MM.1S (cell line): ENCODE measurements around the gene ATP8A1.

Experiments
- DNase-seq: peaks from one replicate; pipeline ENCODE4 v3.0.0-alpha.2; 2015
- H2AFZ ChIP-seq: fragments of 300-600 bp; sonication (generic); 2 replicates; pipeline ENCODE4 v1.6.0; 2016; ENCODE audit warnings: antibody characterized with exemption, low read length
- H3F3A ChIP-seq: fragments of 300-600 bp; sonication (generic); 2 replicates; pipeline ENCODE4 v1.6.1; 2016; ENCODE audit warnings: mild to moderate bottlenecking, antibody characterized with exemption, low read length, moderate library complexity, mixed read lengths; ENCODE audit not compliant: insufficient read depth
- H3K27ac ChIP-seq: fragments of 300-600 bp; sonication (generic); 2 replicates; pipeline ENCODE4 v1.5.1; 2016; ENCODE audit warnings: mild to moderate bottlenecking, low read length
- H3K27me3 ChIP-seq: fragments of 300-600 bp; sonication (generic); replicated peaks from 2 replicates; pipeline ENCODE4 v1.6.0; 2016; ENCODE audit warnings: low read length; ENCODE audit not compliant: insufficient read depth
- H3K36me3 ChIP-seq: fragments of 300-600 bp; sonication (generic); replicated peaks from 2 replicates; pipeline ENCODE4 v1.6.1; 2016; ENCODE audit warnings: mild to moderate bottlenecking, low read length, mixed read lengths; ENCODE audit not compliant: insufficient read depth
- H3K4me1 ChIP-seq: fragments of 300-600 bp; sonication (generic); 2 replicates; pipeline ENCODE4 v1.6.1; 2016; ENCODE audit warnings: low read length, mixed read lengths
- H3K4me2 ChIP-seq: fragments of 300-600 bp; sonication (generic); 2 replicates; pipeline ENCODE4 v1.6.0; 2016; ENCODE audit warnings: low read depth, low read length
- H3K4me3 ChIP-seq: fragments of 300-600 bp; sonication (generic); 2 replicates; pipeline ENCODE4 v1.5.1; 2016; ENCODE audit warnings: low read length, mixed read lengths
- H3K79me2 ChIP-seq: fragments of 300-600 bp; sonication (generic); 2 replicates; pipeline ENCODE4 v1.6.1; 2016; ENCODE audit warnings: mixed run types, low read length, mixed read lengths
- H3K9ac ChIP-seq: fragments of 300-600 bp; sonication (generic); 2 replicates; pipeline ENCODE4 v1.6.1; 2016; ENCODE audit warnings: low read length, mixed read lengths
- H3K9me2 ChIP-seq: fragments of 300-600 bp; sonication (generic); replicated peaks from 2 replicates; pipeline ENCODE4 v1.6.1; 2016; ENCODE audit warnings: mild to moderate bottlenecking, low read length, mixed read lengths; ENCODE audit not compliant: insufficient read depth
- H3K9me3 ChIP-seq: fragments of 300-600 bp; sonication (generic); replicated peaks from 2 replicates; pipeline ENCODE4 v1.6.1; 2016; ENCODE audit warnings: mild to moderate bottlenecking, low read length, mixed read lengths; ENCODE audit not compliant: insufficient read depth
- H4K20me1 ChIP-seq: fragments of 300-600 bp; sonication (generic); 2 replicates; pipeline ENCODE4 v1.6.1; 2016; ENCODE audit warnings: mild to moderate bottlenecking, low read length, moderate library complexity, mixed read lengths; ENCODE audit not compliant: insufficient read depth
- CTCF ChIP-seq: fragments of 300-600 bp; sonication (generic); IDR thresholded peaks from 2 replicates; pipeline ENCODE4 v1.5.1; 2016; ENCODE audit warnings: antibody characterized with exemption, low read length, mixed read lengths
- EZH2 ChIP-seq: fragments of 300-600 bp; sonication (generic); optimal IDR thresholded peaks from 2 replicates; pipeline ENCODE3; 2017; ENCODE audit warnings: low read depth, mild to moderate bottlenecking, antibody characterized with exemption, low read length, mixed read lengths
- EZH2phosphoT487 ChIP-seq: fragments of 300-600 bp; sonication (generic); IDR thresholded peaks from 2 replicates; pipeline ENCODE4 v1.6.1; 2018; ENCODE audit warnings: antibody characterized with exemption, low read length

The ATP8A1 gene

DNA sequence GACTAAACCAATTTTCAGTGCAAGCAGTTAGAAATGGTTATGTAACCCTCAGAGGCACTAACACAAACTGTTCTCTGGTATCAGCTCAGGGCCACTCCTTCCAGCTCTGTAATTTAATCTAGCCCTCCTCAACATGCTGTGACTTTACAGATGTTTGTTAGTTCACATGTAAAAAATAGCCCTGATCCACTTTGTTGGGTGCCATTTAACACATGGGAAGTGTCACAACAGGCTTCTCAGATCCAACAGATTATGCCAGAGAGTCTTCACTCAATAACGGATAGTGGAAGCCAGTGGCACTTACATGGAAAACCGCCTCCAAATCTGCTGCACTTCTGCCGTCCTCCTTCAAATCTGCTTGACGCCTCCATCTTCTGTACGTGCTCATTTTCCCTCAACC lies 51.6 kb downstream of the ATP8A1 start:
- H3K4me2 ChIP-seq: no peak overlapping the region
- H3F3A ChIP-seq: no peaks in the 10 kb centered on the region
- no peak overlapping the region for H3K4me3 ChIP-seq
- no peaks in the 10 kb centered on the region for H4K20me1 ChIP-seq
- H3K27me3 ChIP-seq: no peaks in the 10 kb centered on the region
- H2AFZ ChIP-seq: no peak overlapping the region
- TF ChIP-seq CTCF (no peak), EZH2 (no peak), EZH2phosphoT487 (no peak)
- no peak overlapping the region for H3K9ac ChIP-seq
- peaks cover 10% of the 10 kb centered on the region for H3K4me1 ChIP-seq
- no peaks in the 10 kb centered on the region for H3K9me2 ChIP-seq
- H3K36me3 ChIP-seq: no peaks in the 10 kb centered on the region
- DNase-seq: no peak
- H3K9me3 ChIP-seq: no peaks in the 10 kb centered on the region
- no peaks in the 10 kb centered on the region for H3K79me2 ChIP-seq
- H3K27ac ChIP-seq: no peak overlapping the region

DNA sequence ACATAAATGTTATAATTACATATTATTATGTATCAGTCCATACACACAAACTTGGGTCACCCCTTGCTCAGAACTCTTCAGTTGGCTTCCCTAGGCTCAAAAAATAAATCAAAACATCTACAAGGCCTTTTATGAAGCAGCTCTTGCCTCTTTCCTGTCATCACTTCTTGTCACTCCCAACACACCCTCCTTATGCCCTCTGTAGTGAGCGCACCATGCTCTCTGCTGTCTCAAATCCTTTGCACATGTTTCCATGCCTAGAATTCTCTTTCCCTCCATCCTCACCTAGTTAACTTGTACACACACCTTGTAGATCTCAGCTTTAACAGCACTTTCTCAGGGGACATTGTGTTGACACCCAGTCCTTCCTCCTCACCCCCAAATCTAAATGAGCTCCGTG lies 53.0 kb downstream of the ATP8A1 start:
- Histone ChIP-seq H3K79me2 (no peaks in the 10 kb centered on the region), H3K4me3 (no peak overlapping the region), H3K27me3 (no peaks in the 10 kb centered on the region), H3K9me3 (no peaks in the 10 kb centered on the region), H3K9ac (no peak overlapping the region), H3F3A (no peaks in the 10 kb centered on the region), H3K27ac (no peak overlapping the region), H3K36me3 (no peaks in the 10 kb centered on the region), H3K4me1 (0 out of 2 replicates have a peak, but pooled peaks cover 4% of the 10 kb centered on the region), H3K4me2 (no peak overlapping the region), H4K20me1 (no peaks in the 10 kb centered on the region), H2AFZ (no peak overlapping the region), H3K9me2 (no peaks in the 10 kb centered on the region)
- TF ChIP-seq EZH2phosphoT487 (no peak), CTCF (no peak), EZH2 (no peak)
- no peak for DNase-seq

DNA sequence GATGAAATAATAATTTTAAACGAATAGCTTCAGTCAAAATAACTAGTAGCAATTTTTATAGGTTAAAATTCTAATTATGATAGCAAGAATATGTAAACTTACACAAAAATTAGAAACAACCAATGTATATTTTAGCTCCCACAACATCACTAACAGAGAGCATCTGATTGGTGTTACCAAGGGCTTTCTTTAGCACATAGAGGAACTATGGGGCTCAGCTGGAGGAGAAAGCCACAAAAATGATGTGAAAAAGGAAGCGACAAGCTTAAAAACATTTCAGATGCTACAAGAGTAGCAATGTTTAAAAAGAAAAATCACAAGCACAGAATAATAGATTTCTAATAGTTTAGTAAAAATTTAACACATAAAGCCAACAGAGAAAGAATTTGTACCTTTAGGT lies 56.3 kb downstream of the ATP8A1 start:
- H3K36me3 ChIP-seq: no peaks in the 10 kb centered on the region
- DNase-seq: no peak

More for the DNA sequence above, 56.3 kb downstream of the ATP8A1 start:
- no peak for TF ChIP-seq EZH2phosphoT487
- no peak for TF ChIP-seq CTCF
- no peak for TF ChIP-seq EZH2
- Histone ChIP-seq H3K9me3 (no peaks in the 10 kb centered on the region), H3K4me1 (no peaks in the 10 kb centered on the region), H3K27ac (no peak overlapping the region), H2AFZ (no peak overlapping the region), H3F3A (no peaks in the 10 kb centered on the region), H3K79me2 (no peaks in the 10 kb centered on the region), H4K20me1 (no peaks in the 10 kb centered on the region), H3K9me2 (no peaks in the 10 kb centered on the region), H3K27me3 (no peaks in the 10 kb centered on the region), H3K4me2 (no peak overlapping the region), H3K4me3 (no peak overlapping the region), H3K9ac (no peak overlapping the region)
